Cortex of kidney (tissue), 1 donor: ENCODE results near the gene ADAMTS3.

Source experiments
- DNase-seq: peaks from one replicate; lab custom pipeline; 2025; lab: John Stamatoyannopoulos, UW

ADAMTS3 gene

DNA sequence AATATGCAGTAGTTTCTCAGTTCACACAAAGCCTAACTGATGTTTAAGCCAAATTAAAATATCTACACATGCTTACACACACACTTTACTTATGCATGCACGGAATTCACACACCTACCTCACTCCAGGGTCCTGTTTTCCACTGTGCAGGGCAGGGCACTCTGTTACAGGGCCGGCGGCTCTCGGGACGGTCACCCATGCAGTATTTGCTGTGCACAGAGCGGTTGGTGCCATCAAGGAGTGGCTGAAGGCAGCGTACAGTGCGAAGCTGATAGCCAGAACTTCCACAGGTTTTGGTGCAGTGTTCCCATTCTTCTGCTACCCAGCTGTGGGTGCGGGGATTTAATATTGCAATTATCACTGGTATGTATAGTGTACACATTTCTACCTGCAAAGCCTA lies 278.3 kb downstream of the ADAMTS3 start:
- DNase-seq = no peak

DNA sequence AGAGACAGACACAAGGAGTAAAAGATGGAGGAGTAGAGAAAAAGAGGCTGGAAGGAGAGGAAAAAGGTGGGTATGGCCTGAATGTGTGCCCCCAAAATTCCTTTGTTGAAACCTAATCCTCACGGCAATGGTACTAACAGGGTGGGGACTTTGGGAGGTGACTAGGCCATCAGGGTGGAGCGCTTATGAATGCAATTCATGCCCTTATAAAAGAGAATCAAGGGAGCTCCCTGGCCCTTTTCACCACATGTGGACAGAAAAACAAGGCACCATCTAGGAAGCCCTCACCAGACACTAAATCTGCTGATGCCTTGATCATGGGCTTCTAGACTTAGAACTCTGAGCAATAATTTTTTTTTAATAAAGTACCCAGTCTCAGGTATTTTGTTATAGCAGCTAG lies 282.1 kb downstream of the ADAMTS3 start:
- DNase-seq = no peak

DNA sequence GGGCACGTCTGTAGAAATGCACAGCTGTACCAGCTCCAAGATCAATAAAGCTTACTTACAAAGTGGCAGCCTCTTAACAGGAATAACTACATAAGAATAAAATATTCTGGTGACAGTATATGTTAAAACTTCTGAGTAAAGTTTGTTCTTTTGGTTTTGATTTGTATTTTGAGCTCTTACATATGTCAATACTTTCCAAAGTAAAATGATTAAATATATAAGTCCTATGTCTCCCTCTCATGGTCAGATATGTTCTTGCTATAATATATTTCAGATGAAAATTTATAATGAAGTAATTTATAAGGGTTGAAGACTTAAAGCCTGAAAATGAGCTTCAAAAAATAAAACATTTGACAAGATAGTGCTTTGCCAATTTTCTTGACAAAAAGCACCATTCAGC lies 282.8 kb downstream of the ADAMTS3 start:
- no peak for DNase-seq

- no peak for DNase-seq
These were observed 285.7 kb downstream of the ADAMTS3 start for GRCh38 chr4:72283357-72283756.

- no peak for DNase-seq
These were observed 288.8 kb downstream of the ADAMTS3 start for GRCh38 chr4:72280252-72280651.

- no peak for DNase-seq
These were observed 293.6 kb downstream of the ADAMTS3 start for GRCh38 chr4:72275381-72275780.

DNA sequence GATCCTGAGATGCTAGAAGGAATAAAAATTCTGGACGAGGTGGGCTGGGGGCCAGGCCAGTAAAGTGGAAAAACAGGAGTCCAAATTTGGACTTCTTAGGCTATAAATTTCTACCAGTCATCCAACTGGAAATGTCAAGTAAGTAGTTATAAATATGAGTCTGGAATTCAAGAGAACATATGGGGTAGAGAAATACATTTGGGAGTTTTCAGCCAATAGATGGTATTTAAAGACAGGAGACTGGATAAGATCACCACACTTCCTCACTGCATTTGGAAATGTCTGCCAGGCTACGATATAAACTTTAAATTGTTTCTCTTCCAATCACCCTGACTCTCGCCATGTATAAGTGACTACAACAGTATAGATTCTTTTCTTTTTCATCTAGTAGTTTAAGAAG lies 294.8 kb downstream of the ADAMTS3 start:
- no peak for DNase-seq

GRCh38 chr4:72255269-72255668 lies 313.8 kb downstream of the ADAMTS3 start:
- no peak for DNase-seq

DNA sequence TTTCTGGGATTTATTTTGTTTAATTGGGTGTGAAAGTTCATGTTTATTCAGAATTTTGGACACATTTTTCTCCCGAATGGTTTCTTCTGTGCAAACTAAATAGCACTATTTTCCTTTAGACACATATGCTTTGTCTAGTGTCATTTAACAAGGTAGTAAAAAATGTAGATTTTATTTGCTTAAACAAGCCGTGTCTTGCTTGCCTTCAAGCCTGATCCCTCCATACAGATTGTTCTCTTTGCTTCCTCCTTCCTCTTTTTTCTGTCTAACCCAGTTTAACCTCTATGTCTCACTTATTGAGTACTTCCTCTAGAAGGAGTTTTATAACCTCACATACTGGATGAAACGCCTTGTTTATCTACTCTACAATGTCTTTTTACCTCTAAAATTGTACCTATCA lies 325.4 kb downstream of the ADAMTS3 start:
- no peak for DNase-seq

GRCh38 chr4:72239487-72240116 lies 329.4 kb downstream of the ADAMTS3 start:
- no peak for DNase-seq
